Fibroblast of villous mesenchyme (primary cell): ENCODE results near the gene SRP68. TPM values are rescaled to one million over a fixed set of nuclear protein-coding genes. Genes with fewer than 3 reads are reported as not detected.
"Not testable (repeated sequence)": the region's sequence is repeated elsewhere in the genome, so short reads cannot be mapped to it uniquely, and the experiment has no call there.

Experiments used
- DNase-seq: peaks from one replicate; pipeline ENCODE4 v3.0.0-alpha.2; 2010; ENCODE audit warnings: low read depth
- H3K4me3 ChIP-seq: 2 replicates; pipeline ENCODE4 v1.5.1; 2011; ENCODE audit warnings: low read depth, mild to moderate bottlenecking, low read length
- CTCF ChIP-seq: IDR thresholded peaks from 2 replicates; pipeline ENCODE4 v1.5.1; 2012; ENCODE audit warnings: low read depth, mild to moderate bottlenecking, low read length; ENCODE audit not compliant: insufficient read depth
- total RNA-seq: library from RNA; depleted of rRNA; stranded (reverse); fragments of >200 nt; gene quantifications from 2 replicates; pipeline ENCODE4 v1.2.3, GENCODE V29; 2012

The SRP68 gene
- total RNA-seq, 1 donor: 42.3 TPM

GRCh38 chr17:76049239-76049638 lies 23.1 kb downstream of the SRP68 start:
- no peak for TF ChIP-seq CTCF
- no peak overlapping the region for H3K4me3 ChIP-seq
- no peak for DNase-seq

- peak; percentile 14 for DNase-seq
- TF ChIP-seq CTCF: no peak
- H3K4me3 ChIP-seq: no peak overlapping the region
Measured at GRCh38 chr17:76048711-76049110, 23.6 kb downstream of the SRP68 start.

- no peak for DNase-seq
- no peak for TF ChIP-seq CTCF
- no peak overlapping the region for H3K4me3 ChIP-seq
Measured at GRCh38 chr17:76048025-76048605, 24.2 kb downstream of the SRP68 start.

- no peak overlapping the region for H3K4me3 ChIP-seq
- DNase-seq: no peak
Measured at GRCh38 chr17:76046064-76046463, 26.3 kb downstream of the SRP68 start.

GRCh38 chr17:76044475-76045007 lies 27.8 kb downstream of the SRP68 start:
- H3K4me3 ChIP-seq, DNase-seq: not testable (repeated sequence)

More at GRCh38 chr17:76046064-76046463, 26.3 kb downstream of the SRP68 start:
- no peak for TF ChIP-seq CTCF

GRCh38 chr17:76042868-76043267 lies 29.4 kb downstream of the SRP68 start:
- H3K4me3 ChIP-seq, DNase-seq: not testable (repeated sequence)

- H3K4me3 ChIP-seq: no peak overlapping the region
- TF ChIP-seq CTCF: no peak
- no peak for DNase-seq
Measured at GRCh38 chr17:76040376-76040775, 31.9 kb downstream of the SRP68 start.

- no peak for DNase-seq
Measured at GRCh38 chr17:76039121-76039520, 33.2 kb downstream of the SRP68 start.

More at GRCh38 chr17:76039121-76039520, 33.2 kb downstream of the SRP68 start:
- H3K4me3 ChIP-seq: no peak overlapping the region
- no peak for TF ChIP-seq CTCF
